ENCODE measurements around the gene MDH2.
A peak's percentile ranks its signal among the peaks of the same experiment; 100 is the strongest.
"Not testable (repeated sequence)": the region's sequence is repeated elsewhere in the genome, so short reads cannot be mapped to it uniquely, and the experiment has no call there.

The MDH2 gene, protein sequence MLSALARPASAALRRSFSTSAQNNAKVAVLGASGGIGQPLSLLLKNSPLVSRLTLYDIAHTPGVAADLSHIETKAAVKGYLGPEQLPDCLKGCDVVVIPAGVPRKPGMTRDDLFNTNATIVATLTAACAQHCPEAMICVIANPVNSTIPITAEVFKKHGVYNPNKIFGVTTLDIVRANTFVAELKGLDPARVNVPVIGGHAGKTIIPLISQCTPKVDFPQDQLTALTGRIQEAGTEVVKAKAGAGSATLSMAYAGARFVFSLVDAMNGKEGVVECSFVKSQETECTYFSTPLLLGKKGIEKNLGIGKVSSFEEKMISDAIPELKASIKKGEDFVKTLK

DNA sequence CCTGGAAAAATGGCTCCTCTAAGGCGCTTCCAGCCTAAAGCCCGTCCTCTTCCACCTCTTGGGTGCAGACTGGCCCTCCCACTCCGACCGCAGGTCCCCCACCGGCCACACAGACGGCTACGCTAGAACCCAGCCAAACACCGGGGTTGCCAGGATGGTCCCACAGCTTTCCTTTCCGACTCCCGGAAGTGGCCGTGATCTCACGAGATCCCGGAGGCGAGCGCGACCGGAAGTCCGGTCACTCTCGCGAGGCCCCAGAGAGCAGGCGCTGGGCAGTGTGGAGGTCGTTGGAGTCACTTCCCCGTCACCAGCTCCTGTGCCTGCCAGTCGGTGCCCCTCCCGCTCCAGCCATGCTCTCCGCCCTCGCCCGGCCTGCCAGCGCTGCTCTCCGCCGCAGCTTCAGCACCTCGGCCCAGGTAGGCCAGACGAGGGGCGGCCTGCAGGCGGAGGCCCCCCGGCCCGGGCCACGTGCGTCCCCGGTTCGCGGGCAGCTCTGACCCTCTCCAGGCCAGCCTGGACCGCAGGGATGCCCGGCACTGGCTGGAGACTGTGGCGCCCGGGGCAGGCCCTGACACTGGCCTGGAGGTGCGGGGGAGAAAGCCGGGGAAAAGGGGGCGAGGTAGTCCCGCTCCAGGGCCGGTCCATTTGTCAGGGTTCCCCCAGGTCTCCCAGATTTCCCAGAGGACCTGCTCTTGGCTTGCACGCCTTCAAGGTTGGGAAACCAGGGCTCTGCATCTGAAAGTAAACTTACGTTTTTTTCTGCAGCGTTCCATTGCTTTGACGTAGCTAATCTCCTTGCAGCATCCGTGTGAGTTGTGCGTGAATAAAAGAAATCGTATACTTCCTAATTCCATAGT is at the start of gene MDH2, which contains the start of gene STYXL1:
MDH2 (plus strand) TSS at position 296 of the 857 bp plus-strand sequence; CDS start at position 351, 55 bp downstream.
STYXL1 (minus strand) TSS at position 190 of the 857 bp plus-strand sequence. CDS start 17,477 bp downstream, outside the sequence.
- DNase-seq, result peak; percentile 45 to 82

DNA sequence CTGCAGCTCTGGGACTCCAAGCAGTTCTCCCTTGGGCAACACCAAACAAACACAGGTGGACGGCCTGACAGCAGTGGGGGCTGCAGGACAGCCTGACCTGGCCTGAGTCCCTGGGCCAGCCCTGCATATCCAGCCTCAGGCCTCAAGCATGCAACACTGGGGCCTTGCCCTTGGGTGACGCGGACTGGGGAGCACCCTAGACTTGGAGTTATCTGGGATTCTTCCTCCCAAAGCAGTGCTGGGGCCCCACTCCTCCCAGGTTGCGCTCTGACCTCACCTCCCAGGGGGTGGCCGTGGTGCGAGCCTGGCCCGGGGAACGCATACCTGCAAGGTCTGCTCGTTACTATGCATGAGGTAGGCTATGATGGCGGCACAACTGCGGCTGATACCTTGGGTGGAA is 47.3 kb upstream of the MDH2 start:
- DNase-seq, result no peak

DNA sequence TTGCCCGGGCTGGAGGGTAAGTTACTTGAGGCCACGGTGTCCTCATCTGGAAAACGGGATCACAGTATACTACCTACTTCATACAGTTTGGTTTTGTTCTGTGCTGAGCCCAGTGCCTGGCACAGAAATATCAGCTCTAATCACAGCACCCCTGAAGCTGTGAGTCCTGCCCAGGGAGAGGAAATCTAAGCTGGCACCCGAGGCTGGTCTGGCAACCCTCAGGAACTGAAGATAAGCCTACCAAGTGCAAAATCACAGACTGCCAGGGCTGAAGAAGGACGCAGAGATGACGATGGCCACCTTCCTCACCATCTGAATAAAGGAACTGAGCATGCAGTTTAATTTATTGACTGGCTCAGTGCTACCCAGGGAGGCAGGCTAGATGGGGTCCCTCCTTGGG is 45.8 kb upstream of the MDH2 start:
- no peak for DNase-seq

DNA sequence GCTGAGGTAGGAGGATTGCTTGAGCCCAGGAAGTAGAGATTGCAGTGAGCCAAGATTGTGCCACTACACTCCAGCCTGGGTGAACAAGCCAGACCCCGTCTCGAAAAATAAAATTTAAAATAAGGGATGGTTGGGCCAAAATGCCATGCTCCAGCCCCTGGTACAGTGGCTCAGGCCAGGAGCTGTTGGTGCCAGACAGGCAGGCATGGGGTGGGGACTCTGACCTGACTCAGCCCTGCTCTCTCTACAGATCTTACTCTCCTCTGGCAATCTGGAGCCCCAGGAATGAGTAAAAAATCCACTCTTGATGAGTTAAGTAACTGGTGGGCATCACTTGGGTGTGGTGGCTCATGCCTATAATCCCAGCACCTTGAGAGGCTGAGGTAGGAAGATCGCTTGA is 45.1 kb upstream of the MDH2 start:
- no peak for DNase-seq

DNA sequence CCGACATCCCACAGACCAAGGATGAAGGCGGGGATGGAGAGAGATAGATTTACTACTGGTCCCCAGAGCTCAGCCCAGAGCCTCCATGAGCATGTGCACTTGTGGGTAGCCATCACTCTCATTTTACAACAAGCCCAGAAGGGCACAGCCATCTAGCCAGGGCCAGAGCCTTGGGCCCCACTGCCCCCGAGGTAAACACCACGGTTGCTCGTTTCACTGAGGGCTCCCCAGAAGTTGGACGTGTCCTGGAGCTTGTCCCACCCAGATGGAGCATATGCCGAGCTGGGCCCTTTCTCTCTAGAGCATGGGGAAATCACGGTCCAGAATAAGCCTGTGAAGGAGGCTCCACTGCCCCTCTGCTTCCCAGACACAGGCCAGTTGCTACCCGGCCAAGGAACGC is 44.6 kb upstream of the MDH2 start:
- no peak for DNase-seq

DNA sequence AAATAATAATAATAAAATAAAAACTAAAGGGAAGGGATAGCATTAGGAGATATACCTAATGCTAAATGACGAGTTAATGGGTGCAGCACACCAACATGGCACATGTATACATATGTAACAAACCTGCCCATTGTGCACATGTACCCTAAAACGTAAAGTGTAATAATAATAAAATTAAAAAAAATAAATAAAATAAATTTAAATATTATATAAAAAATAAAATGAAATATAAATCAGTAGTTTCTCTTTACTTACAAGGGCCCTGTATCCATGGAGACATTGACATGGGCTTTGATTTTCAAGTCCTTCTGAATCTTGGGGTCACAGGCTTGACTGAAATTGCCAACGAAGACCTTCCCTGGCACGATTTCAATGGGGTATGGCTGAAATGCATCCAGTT is 42.9 kb upstream of the MDH2 start:
- DNase-seq, result not testable (repeated sequence)

DNA sequence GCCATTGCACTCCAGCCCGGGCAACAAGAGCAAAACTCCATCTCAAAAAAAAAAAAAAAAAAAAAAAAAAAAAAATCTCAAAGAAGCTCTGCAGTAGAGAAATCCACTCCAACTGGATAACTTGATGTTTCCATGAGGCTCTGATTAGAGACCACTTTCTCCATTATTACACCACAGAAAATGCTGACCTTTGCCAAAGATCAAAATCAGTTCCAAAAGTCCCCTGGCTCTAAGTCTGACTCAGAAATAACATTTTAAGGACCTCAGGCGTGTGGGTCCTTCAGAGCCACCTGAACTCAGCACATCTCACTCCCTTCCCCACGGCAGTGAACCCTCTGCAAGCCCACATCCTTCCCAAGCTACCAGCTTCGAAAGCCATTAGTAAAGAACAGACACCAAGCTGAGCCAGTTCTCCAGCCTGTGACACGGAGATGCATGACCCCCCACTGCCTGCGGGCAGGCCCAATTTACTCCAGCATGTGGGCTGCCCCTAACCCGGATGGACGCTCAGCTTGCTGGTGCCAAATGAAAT is 39.7 kb upstream of the MDH2 start:
- DNase-seq, result no peak

DNA sequence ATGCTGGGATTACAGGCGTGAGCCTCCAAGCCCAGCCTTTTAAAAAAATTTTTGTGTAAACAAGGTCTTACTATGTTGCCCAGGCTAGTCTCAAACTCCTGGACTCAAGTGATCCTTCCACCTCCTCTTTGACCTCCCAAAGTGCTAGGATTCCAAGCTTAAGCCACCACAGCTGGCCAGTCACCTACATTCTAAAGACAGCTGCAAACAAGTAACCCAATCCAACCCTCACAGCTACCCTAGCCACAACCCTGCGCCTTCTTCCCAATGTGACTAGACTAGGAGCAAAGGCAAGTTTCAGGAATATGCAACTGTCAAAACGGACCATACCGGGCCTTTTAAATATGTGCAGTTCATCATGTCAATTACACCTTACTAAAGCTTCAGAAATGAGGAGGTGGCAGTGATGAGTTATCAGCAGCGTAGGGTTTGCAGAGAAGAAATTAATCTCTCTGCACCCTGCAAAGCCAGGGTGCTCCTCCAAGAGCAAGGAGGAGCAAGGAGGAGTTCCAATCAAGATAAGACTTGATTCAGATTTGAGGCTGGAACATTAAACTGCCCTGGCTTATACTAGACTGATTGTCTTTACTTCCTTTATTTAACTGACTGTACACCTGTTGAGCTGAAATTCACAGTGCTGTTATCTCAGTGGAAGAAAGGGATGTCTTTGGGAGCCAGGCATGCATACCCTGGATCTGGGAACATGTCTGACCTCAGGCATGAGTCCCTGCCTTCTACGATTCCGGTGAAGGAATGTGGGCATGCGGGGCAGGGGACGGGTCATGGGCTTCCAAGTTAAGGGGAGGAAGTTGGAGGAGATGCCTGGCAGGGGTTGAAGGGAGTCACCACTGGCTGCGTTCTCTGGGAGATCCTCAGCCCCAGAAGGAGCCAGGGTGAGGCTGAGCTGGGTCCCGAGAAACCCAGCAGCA is 38.0 kb upstream of the MDH2 start:
- no peak for DNase-seq

DNA sequence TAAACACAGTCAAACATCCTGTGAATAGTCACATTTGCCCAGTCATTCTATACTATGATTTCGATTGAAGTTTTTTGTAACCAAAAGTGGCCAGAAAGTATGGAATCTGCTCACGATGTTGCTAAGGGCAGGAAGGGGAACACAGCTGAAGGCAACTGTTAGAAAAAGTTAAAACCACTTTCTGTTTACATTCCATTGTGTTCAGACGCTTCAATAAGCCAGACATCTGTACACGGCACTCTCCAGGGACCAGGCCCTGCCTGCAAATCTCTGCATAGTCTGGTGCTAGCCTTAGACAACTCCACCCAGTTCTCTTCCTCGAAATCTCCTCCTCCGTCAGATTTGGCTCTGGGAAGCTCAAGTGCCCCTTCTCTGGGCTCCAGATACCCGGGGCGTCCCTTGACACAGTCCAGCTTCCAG is 36.5 kb upstream of the MDH2 start:
- DNase-seq, result no peak

DNA sequence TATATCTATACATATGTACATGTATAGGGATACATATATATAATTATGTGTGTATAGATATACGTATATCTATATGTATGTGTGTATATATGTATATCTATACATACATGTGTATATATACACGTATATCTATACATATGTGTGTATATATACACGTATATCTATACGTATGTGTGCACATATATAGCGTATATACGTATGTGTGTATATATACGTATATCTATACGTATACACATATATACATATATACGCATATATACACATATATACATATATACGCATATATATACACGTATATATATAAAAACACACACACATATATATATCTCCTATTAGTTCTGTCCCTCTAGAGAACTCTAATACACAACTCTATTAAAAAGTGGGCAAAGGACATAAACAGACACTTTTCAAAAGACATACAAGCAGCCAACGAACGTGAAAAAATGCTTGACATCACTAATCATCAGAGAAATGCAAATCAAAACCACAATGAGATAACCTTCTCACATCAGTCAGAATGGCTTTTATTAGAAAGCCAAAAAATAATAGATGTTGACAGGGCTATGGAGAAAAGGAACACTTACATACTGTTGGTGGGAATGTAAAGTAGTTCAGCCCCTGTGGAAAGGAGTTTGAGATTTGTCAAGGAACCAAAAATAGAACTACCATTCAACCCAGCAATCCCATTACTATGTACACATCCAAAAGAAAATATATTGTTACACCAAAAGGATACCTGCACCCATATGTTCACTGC is 31.5 kb upstream of the MDH2 start:
- DNase-seq, result no peak

DNA sequence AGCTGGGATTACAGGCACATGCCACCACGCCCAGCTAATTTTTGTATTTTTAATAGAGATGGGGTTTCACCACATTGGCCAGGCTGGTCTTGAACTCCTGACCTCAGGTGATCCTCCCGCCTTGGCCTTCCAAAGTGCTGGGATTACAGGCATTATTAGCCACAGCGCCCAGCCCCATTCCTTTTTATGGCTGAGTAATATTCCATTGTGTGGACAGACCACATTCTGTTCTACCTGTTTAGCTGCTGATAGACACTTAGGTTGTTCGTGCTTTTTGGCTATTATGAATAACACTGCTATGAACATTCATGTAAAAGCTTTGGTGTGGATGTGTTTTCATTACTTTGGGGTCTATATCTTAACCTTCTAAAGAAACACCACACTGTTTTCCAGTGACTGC is 29.4 kb upstream of the MDH2 start:
- DNase-seq, result not testable (repeated sequence)

DNA sequence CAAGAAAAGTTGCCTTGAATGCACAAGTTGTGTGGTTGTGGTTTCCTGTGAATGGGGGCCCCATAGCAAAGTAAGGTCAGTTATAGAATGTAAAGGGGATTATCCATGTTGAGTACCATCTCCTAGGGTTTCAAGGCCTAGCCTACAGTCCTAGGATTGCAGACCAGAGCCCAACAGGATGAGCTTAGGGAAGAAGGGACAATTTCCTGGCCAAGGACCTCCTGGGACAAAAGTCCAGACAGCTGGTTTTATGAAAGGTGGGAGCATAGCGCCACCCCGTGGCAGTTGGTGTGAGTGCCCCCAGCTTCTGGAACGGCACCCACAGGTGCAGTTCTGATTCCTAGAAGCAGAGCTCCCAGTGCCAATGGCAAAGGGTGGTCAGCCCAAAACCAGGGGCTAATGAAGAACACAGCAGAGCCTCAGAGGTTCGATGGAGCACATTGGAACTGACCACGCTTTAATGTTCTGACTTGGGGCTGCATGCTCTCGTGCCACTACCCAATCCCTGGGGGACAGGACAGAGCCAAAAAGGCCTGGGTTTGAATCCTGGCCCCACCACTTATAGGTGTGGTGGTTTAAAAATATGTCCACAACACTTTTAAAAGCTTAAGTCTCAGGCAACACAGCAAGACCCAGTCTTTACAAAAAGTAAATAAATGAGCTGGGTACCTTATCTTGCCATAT is 27.7 kb upstream of the MDH2 start:
- no peak for DNase-seq

DNA sequence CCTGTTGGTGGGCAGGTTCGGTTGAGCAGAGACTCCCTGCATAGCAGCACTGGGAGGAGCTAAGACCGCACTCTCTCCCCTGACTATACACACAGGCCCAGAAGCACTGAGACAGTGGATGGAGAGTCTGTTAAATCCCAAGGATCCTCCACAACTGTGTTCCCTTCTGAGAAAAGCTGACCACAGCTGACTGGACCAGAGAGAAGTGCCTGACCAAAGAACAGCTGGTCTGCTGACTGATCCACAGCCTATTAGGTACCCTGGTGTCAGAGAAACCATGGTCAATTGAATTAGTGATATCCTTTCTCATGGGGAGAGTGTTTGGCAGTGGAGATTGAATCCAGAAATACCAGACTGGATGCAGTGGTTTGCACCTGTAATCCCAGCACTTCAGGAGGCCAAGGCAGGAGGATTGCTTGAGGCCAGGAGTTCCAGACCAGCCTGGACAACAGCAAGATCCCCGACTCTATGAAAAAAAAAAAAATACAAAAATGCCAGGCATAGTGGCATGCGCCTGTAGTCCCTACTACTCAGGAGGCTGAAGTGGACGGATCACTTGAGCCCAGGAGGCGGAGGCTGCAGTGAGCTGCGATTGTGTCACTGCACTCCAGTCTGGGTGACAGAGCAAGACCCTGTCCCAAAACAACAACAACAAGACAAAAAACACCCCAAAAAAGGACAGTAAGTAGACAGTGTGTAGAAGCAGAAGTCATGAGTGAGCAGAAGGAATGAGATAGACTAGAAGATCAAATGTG is 25.7 kb upstream of the MDH2 start:
- no peak for DNase-seq

DNA sequence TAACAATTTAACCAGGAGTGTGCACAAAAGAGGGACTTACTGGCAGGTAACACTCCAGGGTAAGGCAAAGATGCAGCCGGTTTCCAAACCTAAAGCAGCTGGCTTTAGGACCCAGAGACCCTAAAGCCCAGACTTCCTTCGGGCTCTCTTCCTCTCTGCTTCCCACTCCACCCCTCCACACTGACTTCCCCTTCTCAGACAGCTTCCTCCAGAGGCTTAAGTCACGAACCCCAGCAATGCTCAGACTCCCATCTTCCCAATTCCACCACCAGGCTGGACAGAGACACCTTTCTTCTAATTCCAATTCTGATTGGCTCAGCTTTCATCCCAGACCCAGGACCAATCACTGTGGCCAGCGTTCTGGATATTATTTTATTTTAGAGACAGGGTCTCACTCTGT is 24.9 kb upstream of the MDH2 start:
- no peak for DNase-seq

DNA sequence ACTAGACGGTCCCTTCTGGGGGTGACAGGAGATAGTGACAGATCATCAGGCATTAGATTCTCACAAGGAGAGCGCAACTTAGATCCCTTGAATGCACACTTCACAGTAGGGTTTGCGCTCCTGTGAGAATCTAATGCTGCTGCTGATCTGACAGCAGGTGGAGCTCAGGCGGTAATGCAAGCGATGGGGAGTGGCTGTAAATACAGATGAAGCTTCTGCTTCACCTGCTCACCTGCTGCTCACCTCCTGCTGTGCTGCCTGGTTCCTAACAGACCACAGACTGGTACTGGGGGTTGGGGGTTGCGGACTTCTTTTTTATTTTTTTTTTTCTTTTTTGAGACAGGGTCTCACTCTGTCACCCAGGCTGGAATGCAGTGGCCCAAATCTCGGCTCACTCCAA is 18.2 kb upstream of the MDH2 start:
- DNase-seq, result not testable (repeated sequence)

DNA sequence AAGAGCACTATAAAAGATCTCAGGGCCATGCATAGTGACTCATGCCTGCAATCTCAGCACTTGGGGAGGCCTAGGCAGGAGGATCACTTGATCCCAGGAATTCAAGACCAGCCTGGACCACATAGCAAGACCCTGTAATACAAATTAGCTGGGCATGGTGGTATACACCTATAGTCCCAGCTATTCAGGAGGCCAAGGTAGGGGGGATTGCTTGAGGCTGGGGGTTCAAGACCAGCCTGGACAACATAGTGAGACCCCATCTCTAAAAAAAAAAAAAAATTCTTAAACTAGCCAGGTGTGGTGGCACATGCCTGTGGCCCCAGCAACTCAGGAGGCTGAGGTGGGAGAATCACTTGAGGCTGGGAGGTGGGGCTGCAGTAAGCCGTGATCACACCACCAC is 15.9 kb upstream of the MDH2 start:
- no peak for DNase-seq

DNA sequence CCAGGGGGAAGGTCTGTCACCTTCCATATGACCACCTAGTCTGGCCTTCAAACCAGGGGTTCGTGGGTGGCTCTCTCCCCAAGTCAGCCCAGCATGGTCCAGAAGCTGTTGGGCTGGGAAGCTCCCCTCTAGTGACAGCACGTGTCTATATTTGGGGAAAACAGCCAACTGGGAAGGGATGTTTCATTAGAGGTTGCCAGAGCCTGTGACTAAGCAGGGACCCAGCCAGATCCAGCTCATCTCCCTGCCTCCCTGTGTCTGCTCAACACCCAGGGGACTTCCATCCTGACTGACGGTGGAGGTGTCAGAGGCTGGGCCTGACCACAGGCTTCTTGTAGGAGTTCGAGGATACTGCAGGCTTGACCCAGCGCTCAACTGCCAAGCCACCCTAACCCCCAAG is 10.6 kb upstream of the MDH2 start:
- no peak for DNase-seq

DNA sequence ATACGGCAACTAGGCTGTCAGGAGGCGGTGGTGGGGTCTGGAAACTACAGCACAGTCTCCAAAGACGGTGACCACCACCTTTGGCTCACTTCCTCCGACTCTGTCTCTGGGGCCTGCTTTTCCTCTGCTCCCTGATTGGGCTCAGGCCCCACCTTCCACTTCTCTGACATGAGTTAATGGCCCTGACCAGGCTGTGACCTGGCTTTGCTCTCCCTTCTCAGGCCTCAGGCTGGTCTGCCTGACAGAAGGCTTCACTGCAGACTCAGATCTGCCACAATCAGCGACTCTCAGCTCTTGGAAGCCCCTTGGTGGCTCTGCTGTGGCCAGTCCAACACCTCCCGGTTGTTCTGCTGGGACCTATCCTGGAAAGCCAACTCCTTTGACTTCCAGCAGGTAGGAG is 7.8 kb upstream of the MDH2 start:
- DNase-seq, result no peak

DNA sequence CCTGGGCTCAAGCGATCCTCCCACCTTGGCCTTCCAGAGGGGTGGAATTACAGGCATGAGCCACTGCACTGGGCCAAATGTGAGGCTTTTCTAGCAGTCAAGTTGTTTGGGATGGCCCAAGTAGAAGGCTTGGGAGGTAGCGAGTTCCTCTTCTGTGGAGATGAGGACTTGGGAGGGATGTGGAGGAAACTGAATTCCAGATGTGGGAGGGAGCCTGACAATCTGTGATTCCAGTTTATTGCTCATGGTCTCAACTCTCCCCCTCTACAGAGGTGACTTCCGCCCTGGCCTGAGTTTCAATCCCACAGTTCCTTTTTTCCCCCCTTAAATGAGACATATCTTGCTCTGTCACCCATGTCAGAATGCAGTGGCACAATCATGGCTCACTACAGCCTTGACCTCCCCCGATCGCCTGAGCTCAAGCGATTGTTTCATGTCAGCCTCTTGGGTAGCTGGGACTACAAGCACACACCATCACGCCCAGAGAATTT is 3.5 kb upstream of the MDH2 start:
- no peak for DNase-seq

DNA sequence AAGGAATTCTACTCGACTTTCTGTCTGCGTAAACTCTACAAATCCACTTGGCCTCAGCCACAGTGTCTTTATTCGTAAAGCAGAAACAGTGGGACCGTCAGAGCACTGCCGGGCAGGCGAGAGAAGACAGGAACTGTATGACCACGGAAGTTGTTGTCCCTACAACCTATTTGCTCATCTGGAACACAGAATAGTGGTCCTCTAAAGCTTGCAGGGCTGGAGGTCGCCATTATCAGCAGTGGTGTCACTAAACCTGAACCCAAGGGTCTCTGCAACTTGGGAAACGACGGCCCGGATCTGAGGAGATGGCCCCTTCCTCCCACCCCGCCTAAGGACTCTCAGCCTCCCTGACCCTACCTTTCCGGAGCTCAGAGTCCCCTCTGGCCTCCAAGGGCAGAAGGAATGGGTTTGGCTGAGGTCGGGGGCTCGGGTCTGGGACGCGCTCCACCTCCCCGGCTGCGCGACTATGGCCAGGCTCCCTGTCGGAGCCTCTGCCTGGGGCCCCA is 548 bp upstream of the MDH2 start:
- DNase-seq, result no peak
